A549 (cell line): ENCODE measurements around the gene SPAG7. TPM values are rescaled to one million over a fixed set of nuclear protein-coding genes. Genes with fewer than 3 reads are reported as not detected.
A peak's percentile ranks its signal among the peaks of the same experiment; 100 is the strongest.

Source experiments
- ATAC-seq, 2 experiments: fragments of 200-7000 bp in 1 of 2; fragments of >200 bp in 1 of 2; cut with Nextera tagmentation in 1 of 2; cut with Tn5 transposase in 1 of 2; 3 replicates each; pipeline versions ENCODE4 v1.8.0 to v1.9.1; 2018 to 2020; ENCODE audit warnings: mild to moderate bottlenecking in 1 of 2, moderate library complexity in 1 of 2
- CTCF ChIA-PET: fragments of 300-600 bp; sonication (Branson Sonifier 250); formaldehyde crosslinking; extraction: SDS; loops from one replicate; lab custom pipeline; 2021; ENCODE audit warnings: antibody characterized with exemption, inconsistent platforms; lab: Yijun Ruan, JAX
- POLR2A ChIA-PET: fragments of 350-600 bp; formaldehyde crosslinking; extraction: SDS; loops from one replicate; lab custom pipeline; 2021; ENCODE audit warnings: antibody characterized with exemption, inconsistent platforms; lab: Yijun Ruan, JAX
- DNase-seq, 2 experiments: peaks; one replicate each; pipeline versions ENCODE4 v3.0.0 to v3.0.0-alpha.2; 2011 to 2016; ENCODE audit warnings: low read depth in 1 of 2, low spot score in 1 of 2
- FAIRE-seq: peaks from 2 replicates; lab custom pipeline; 2011; peaks lifted over from hg19 to GRCh38; lab: Jason Lieb, UNC
- H3K27ac ChIP-seq, 2 experiments: fragments of >200 bp; sonication (Bioruptor Twin); formaldehyde crosslinking; 3 replicates each; pipeline ENCODE4 v1.5.1; 2016 to 2017
- H3K4me1 ChIP-seq: fragments of >200 bp; sonication (Bioruptor Twin); formaldehyde crosslinking; 3 replicates; pipeline ENCODE4 v1.6.1; 2016
- H3K4me2 ChIP-seq: fragments of >200 bp; sonication (Bioruptor Twin); formaldehyde crosslinking; 3 replicates; pipeline ENCODE4 v1.6.1; 2016
- H3K4me3 ChIP-seq: fragments of >200 bp; sonication (Bioruptor Twin); formaldehyde crosslinking; 3 replicates; pipeline ENCODE4 v1.5.1; 2016
- H3K9me3 ChIP-seq: fragments of >200 bp; sonication (Bioruptor Twin); formaldehyde crosslinking; 3 replicates; pipeline ENCODE4 v1.6.1; 2016
- ATOH8 ChIP-seq: fragments of 250-450 bp; sonication (Bioruptor Pico); IDR thresholded peaks from 2 replicates; pipeline ENCODE4 v1.5.0; 2020; ENCODE audit warnings: low read depth, mild to moderate bottlenecking, moderate library complexity
- BCL3 ChIP-seq: fragments of >200 bp; sonication (Bioruptor Twin); formaldehyde crosslinking; IDR thresholded peaks from 3 replicates; pipeline ENCODE4 v1.6.1; 2016
- CEBPB ChIP-seq, 2 experiments: fragments of >200 bp in 1 of 2; sonication (Bioruptor Twin) in 1 of 2; formaldehyde crosslinking in 1 of 2; IDR thresholded peaks; 2 replicates each; pipeline ENCODE4 v1.6.1; 2012 to 2016
- CHD4 ChIP-seq: fragments of 200-600 bp; sonication (generic); IDR thresholded peaks from 2 replicates; pipeline ENCODE4 v1.6.1; 2016; ENCODE audit warnings: antibody characterized with exemption, mild to moderate bottlenecking, borderline replicate concordance
- E2F6 ChIP-seq: IDR thresholded peaks from 2 replicates; pipeline ENCODE4 v1.6.1; 2012; ENCODE audit warnings: low read depth, borderline replicate concordance
- EHF ChIP-seq: fragments of 250-450 bp; sonication (Bioruptor Pico); IDR thresholded peaks from 2 replicates; pipeline ENCODE4 v1.5.0; 2020; ENCODE audit warnings: mild to moderate bottlenecking
- EHMT2 ChIP-seq: fragments of 200-600 bp; sonication (generic); IDR thresholded peaks from 2 replicates; pipeline ENCODE4 v1.6.1; 2016; ENCODE audit warnings: antibody characterized with exemption, low read depth, mild to moderate bottlenecking, moderate library complexity
- ELK1 ChIP-seq: fragments of 150-350 bp; IDR thresholded peaks from 2 replicates; pipeline ENCODE4 v1.6.1; 2014; ENCODE audit warnings: low read depth, mild to moderate bottlenecking, low read length
- FOSB ChIP-seq: fragments of 250-450 bp; sonication (Bioruptor Pico); IDR thresholded peaks from 2 replicates; pipeline ENCODE4 v1.5.0; 2020; ENCODE audit warnings: mild to moderate bottlenecking, moderate library complexity
- GATA3 ChIP-seq: IDR thresholded peaks from 2 replicates; pipeline ENCODE4 v1.6.1; 2012; ENCODE audit warnings: borderline replicate concordance
- HDAC2 ChIP-seq: fragments of 200-600 bp; sonication (generic); IDR thresholded peaks from 2 replicates; pipeline ENCODE4 v1.6.1; 2016
- HES2 ChIP-seq: fragments of >200 bp; sonication (Bioruptor Twin); formaldehyde crosslinking; IDR thresholded peaks from 2 replicates; pipeline ENCODE4 v1.6.1; 2016
- HEYL ChIP-seq: fragments of 250-450 bp; sonication (Bioruptor Pico); IDR thresholded peaks from 2 replicates; pipeline ENCODE4 v1.8.0; 2021; ENCODE audit warnings: mild to moderate bottlenecking, moderate library complexity
- HOXB13 ChIP-seq: fragments of 250-450 bp; sonication (Bioruptor Pico); IDR thresholded peaks from 2 replicates; pipeline ENCODE4 v1.5.0; 2020; ENCODE audit warnings: low read depth, mild to moderate bottlenecking, moderate library complexity
- HOXB5 ChIP-seq: fragments of 250-450 bp; sonication (Bioruptor Pico); IDR thresholded peaks from 2 replicates; pipeline ENCODE4 v1.5.0; 2020; ENCODE audit warnings: mild to moderate bottlenecking, moderate library complexity
- JUN ChIP-seq, 2 experiments: fragments of >200 bp; sonication (Bioruptor Twin); formaldehyde crosslinking; IDR thresholded peaks; 2 replicates in 1 of 2; 3 replicates in 1 of 2; pipeline ENCODE4 v1.6.1; 2016 to 2017
- KDM1A ChIP-seq: fragments of 200-600 bp; sonication (generic); IDR thresholded peaks from 2 replicates; pipeline ENCODE4 v1.6.1; 2016; ENCODE audit warnings: low read depth, mild to moderate bottlenecking
- MAX ChIP-seq: IDR thresholded peaks from 2 replicates; pipeline ENCODE4 v1.6.1; 2012
- MAZ ChIP-seq: fragments of 150-350 bp; IDR thresholded peaks from 2 replicates; pipeline ENCODE4 v1.6.1; 2014; ENCODE audit warnings: antibody characterized with exemption, low read depth, low read length, borderline replicate concordance
- MYC ChIP-seq: IDR thresholded peaks from 2 replicates; pipeline ENCODE4 v1.6.1; 2012; ENCODE audit warnings: mild to moderate bottlenecking, inconsistent platforms, low read length, improper control_type of control experiment, borderline replicate concordance
- NFE2L2 ChIP-seq: fragments of 150-350 bp; conservative IDR thresholded peaks from 2 replicates; pipeline ENCODE4 v1.6.1; 2014; ENCODE audit warnings: low read length
- NR3C1 ChIP-seq: fragments of >200 bp; sonication (Bioruptor Twin); formaldehyde crosslinking; IDR thresholded peaks from 3 replicates; pipeline ENCODE4 v1.6.1; 2017
- POLR2A ChIP-seq: IDR thresholded peaks from 2 replicates; pipeline ENCODE4 v1.6.1; 2012; ENCODE audit warnings: mild to moderate bottlenecking, low read length
- POLR2AphosphoS2 ChIP-seq: conservative IDR thresholded peaks from 2 replicates; pipeline ENCODE4 v1.6.1; 2012; ENCODE audit warnings: low read length, improper control_type of control experiment, inconsistent platforms
- RARB ChIP-seq: fragments of 250-450 bp; sonication (Bioruptor Pico); IDR thresholded peaks from 2 replicates; pipeline ENCODE4 v1.8.0; 2021; ENCODE audit warnings: mild to moderate bottlenecking, moderate library complexity
- REST ChIP-seq: fragments of 200-600 bp; sonication (generic); IDR thresholded peaks from 2 replicates; pipeline ENCODE4 v1.6.1; 2016; ENCODE audit warnings: antibody characterized with exemption, mild to moderate bottlenecking, moderate library complexity
- RNF2 ChIP-seq: fragments of 200-600 bp; sonication (generic); IDR thresholded peaks from 2 replicates; pipeline ENCODE4 v1.6.1; 2016; ENCODE audit warnings: low read depth, mild to moderate bottlenecking, antibody characterized with exemption, moderate library complexity, borderline replicate concordance
- SREBF2 ChIP-seq: fragments of 450-650 bp; IDR thresholded peaks from 2 replicates; pipeline ENCODE4 v1.6.1; 2014; ENCODE audit warnings: mild to moderate bottlenecking, moderate library complexity
- TFCP2L1 ChIP-seq: fragments of 250-450 bp; sonication (Bioruptor Pico); IDR thresholded peaks from 2 replicates; pipeline ENCODE4 v1.5.0; 2021; ENCODE audit warnings: mild to moderate bottlenecking
- TP53 ChIP-seq: fragments of 250-450 bp; sonication (Bioruptor Pico); IDR thresholded peaks from 2 replicates; pipeline ENCODE4 v1.5.0; 2021; ENCODE audit warnings: mild to moderate bottlenecking, moderate library complexity
- USF2 ChIP-seq: fragments of 450-650 bp; IDR thresholded peaks from 2 replicates; pipeline ENCODE4 v1.6.1; 2014; ENCODE audit warnings: antibody characterized with exemption
- ZFP36 ChIP-seq: fragments of 450-650 bp; IDR thresholded peaks from 2 replicates; pipeline ENCODE4 v1.6.1; 2014; ENCODE audit warnings: borderline replicate concordance; ENCODE audit not compliant: partially characterized antibody
- WGBS: methylation state at CpG from one replicate; pipeline ENCODE4 v1.1.6; 2017; ENCODE audit errors: missing lambda C conversion rate; 5-methylcytosine and 5-hydroxymethylcytosine counted together
- polyA plus RNA-seq, 4 experiments: library from polyadenylated mRNA; depleted of rRNA in 3 of 4; stranded (reverse); fragments of >200 nt; fragmentation: RNase III in 1 of 4; extraction: RNeasy Plus Mini Kit Qiagen cat#74134 plus additional on column Dnase treatment in 1 of 4; gene quantifications; 2 replicates in 3 of 4; 3 replicates in 1 of 4; pipeline ENCODE4 v1.2.3, GENCODE V29; 2011 to 2017

The SPAG7 gene
- polyA plus RNA-seq, 2 of the 4 experiments (the other 2 are of a cell fraction): 94.9 to 102 TPM

GRCh38 chr17:4948166-4948930, 19.3 kb downstream of the SPAG7 start, which contains the start of gene PFN1:
PFN1 (minus strand) TSS chr17:4948530; CDS start chr17:4948394, 136 bp downstream.
- Histone ChIP-seq H3K27ac (peak within 1 kb of the TSS; percentile 99), H3K4me3 (peak within 1 kb of the TSS; percentile 98), H3K9me3 (no peaks in the 10 kb centered on the region), H3K4me1 (peaks cover 54% of the 10 kb centered on the region), H3K4me2 (peak within 1 kb of the TSS; percentile 99)
- DNase-seq (peak; percentile 90 to 95), ATAC-seq (peak; percentile 28 to 44), FAIRE-seq (no peak)
- WGBS: under 1% methylated on average over 47 of the region's 59 CpGs
- CTCF ChIA-PET: interaction anchor here (0.6 to 1.9 kb wide), 5 partner anchors 16 to 39 kb away, joined by 3 to 7 read pairs (median 3); partner anchors contain the start of genes CAMTA2 and SPAG7
- POLR2A ChIA-PET: interaction anchor here (0.9 to 5.3 kb wide), 8 partner anchors 8 to 238 kb away, joined by 3 to 68 read pairs (median 6); partner anchors contain the start of genes ARRB2, INCA1, KIF1C and RNF167
- TF ChIP-seq MAZ (peak; percentile 81; the same call in 1 of the 2 replicates), MYC (peak; percentile 85), JUN (IDR thresholded peaks at IDR 0.05) (peak; percentile 78 to 99), CHD4 (no peak), ATOH8 (CRISPR knock-in tag) (no peak), HOXB13 (CRISPR knock-in tag) (no peak), RNF2 (no peak), RARB (CRISPR knock-in tag) (no peak), USF2 (peak; percentile 30; the same call in 1 of the 2 replicates), REST (no peak), MAX (peak; percentile 52), ZFP36 (no peak), GATA3 (no peak; the same call in 1 of the 2 replicates), CEBPB (IDR thresholded peaks at IDR 0.05) (peak; percentile 95 to 99), EHF (CRISPR knock-in tag) (no peak), FOSB (CRISPR knock-in tag) (no peak), NR3C1 (no peak), SREBF2 (no peak), TFCP2L1 (CRISPR knock-in tag) (no peak; the same call in 1 of the 2 replicates), ELK1 (no peak), EHMT2 (no peak), E2F6 (peak; percentile 25; the same call in 1 of the 2 replicates), HEYL (CRISPR knock-in tag) (no peak), HOXB5 (CRISPR knock-in tag) (0 out of 2 replicates have a peak, but pooled peaks have one; percentile 16), KDM1A (peak; percentile 45; the same call in 1 of the 2 replicates), POLR2AphosphoS2 (no peak), BCL3 (peak; percentile 94), HES2 (peak; percentile 47; the same call in 1 of the 2 replicates), TP53 (no peak), POLR2A (peak; percentile 94), HDAC2 (no peak), NFE2L2 (no peak)
